Activated CD4-positive, alpha-beta memory T cell treated with anti-CD3 and anti-CD28 coated beads for 36 hours (primary cell): ENCODE measurements around the gene FOXD2. TPM values are rescaled to one million over a fixed set of nuclear protein-coding genes. Genes with fewer than 3 reads are reported as not detected.

ENCODE experiments used
- CTCF ChIA-PET: fragments of 350-600 bp; sonication (Branson Sonifier 250); formaldehyde crosslinking; loops from one replicate; lab custom pipeline; 2021; ENCODE audit warnings: antibody characterized with exemption, inconsistent platforms; lab: Charles Lee
- POLR2A ChIA-PET: fragments of 350-600 bp; sonication (Branson Sonifier 250); formaldehyde crosslinking; loops from one replicate; lab custom pipeline; 2021; ENCODE audit warnings: antibody characterized with exemption; lab: Charles Lee
- DNase-seq: peaks from one replicate; pipeline ENCODE4 v3.0.0-alpha.2; 2020
- H3K27ac Mint-ChIP-seq: one replicate; pipeline ENCODE4 v1.8.0; 2021; ENCODE audit warnings: mixed read lengths
- H3K27me3 Mint-ChIP-seq: one replicate; pipeline ENCODE4 v1.8.0; 2021; ENCODE audit warnings: mixed read lengths
- H3K36me3 Mint-ChIP-seq: one replicate; pipeline ENCODE4 v1.8.0; 2021; ENCODE audit warnings: mixed read lengths
- H3K4me1 Mint-ChIP-seq: one replicate; pipeline ENCODE4 v1.8.0; 2021; ENCODE audit warnings: low read depth, mixed read lengths
- H3K4me3 Mint-ChIP-seq: one replicate; pipeline ENCODE4 v1.8.0; 2021; ENCODE audit warnings: mild to moderate bottlenecking, mixed read lengths
- H3K9me3 Mint-ChIP-seq: one replicate; pipeline ENCODE4 v1.8.0; 2021; ENCODE audit warnings: mixed read lengths
- intact Hi-C: fragments of 100-400 bp; cut with micrococcal nuclease; formaldehyde crosslinking; loops from one replicate; pipeline ENCODE4 v1.15.1; 2023
- total RNA-seq, 2 experiments: library from RNA; stranded (reverse); gene quantifications; one replicate each; pipeline ENCODE4 v1.2.3, GENCODE V29; 2021

Gene FOXD2
- total RNA-seq, 2 experiments from 2014 or later: 0.10 to 0.26 TPM

GRCh38 chr1:47403321-47403910, 34.4 kb upstream of the FOXD2 start:
- Mint-ChIP-seq H3K9me3 (no peaks in the 10 kb centered on the region), H3K36me3 (no peaks in the 10 kb centered on the region), H3K27ac (no peak overlapping the region), H3K27me3 (peaks cover 8% of the 10 kb centered on the region), H3K4me3 (no peak overlapping the region), H3K4me1 (no peaks in the 10 kb centered on the region)
- POLR2A ChIA-PET: no interaction called here
- DNase-seq: no peak
- CTCF ChIA-PET: no interaction called here
- intact Hi-C loops: no loop called here

- Mint-ChIP-seq H3K4me3 (no peak overlapping the region), H3K27ac (no peak overlapping the region)
- CTCF ChIA-PET: interaction anchor here (0.7 to 1.9 kb wide), 2 partner anchors 17 to 23 kb away, joined by 4 to 6 read pairs; no protein-coding TSS in a partner anchor
Measured at GRCh38 chr1:47405697-47406096, 32.1 kb upstream of the FOXD2 start.

GRCh38 chr1:47406966-47407365, 30.9 kb upstream of the FOXD2 start:
- DNase-seq: no peak
- H3K4me1 Mint-ChIP-seq: no peaks in the 10 kb centered on the region
- no peak overlapping the region for H3K27ac Mint-ChIP-seq
- intact Hi-C loops: no loop called here
- ChIA-PET POLR2A (no interaction called here), CTCF (interaction anchor here (1.9 kb wide), 1 partner anchor 18 kb away, joined by 6 read pairs; no protein-coding TSS in a partner anchor)
- no peak overlapping the region for H3K4me3 Mint-ChIP-seq
- peaks cover 6% of the 10 kb centered on the region for H3K27me3 Mint-ChIP-seq
- H3K36me3 Mint-ChIP-seq: no peaks in the 10 kb centered on the region
- H3K9me3 Mint-ChIP-seq: no peaks in the 10 kb centered on the region

More at GRCh38 chr1:47405697-47406096, 32.1 kb upstream of the FOXD2 start:
- H3K4me1 Mint-ChIP-seq: no peaks in the 10 kb centered on the region
- H3K9me3 Mint-ChIP-seq: no peaks in the 10 kb centered on the region
- H3K36me3 Mint-ChIP-seq: no peaks in the 10 kb centered on the region
- intact Hi-C loops: no loop called here
- POLR2A ChIA-PET: no interaction called here
- no peak for DNase-seq
- peaks cover 6% of the 10 kb centered on the region for H3K27me3 Mint-ChIP-seq

DNA sequence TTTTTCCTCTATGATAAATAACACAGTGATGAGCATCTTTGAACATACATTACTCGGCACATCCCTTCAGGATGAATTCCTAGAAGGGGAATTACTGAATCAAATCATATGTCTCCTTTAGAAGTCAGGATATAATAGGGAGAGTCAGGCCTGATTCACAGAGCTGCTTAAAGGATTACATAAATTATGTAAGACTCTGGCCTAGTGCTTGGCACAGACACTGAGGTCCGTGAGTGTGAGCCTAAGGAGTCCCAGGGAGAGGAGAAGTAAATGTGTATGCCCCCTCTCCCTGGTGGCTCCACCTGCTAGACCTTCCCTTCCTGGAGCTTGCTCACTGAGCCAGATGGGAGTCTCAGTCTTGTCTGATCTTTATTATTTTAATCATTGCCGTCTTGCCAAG, 30.4 kb upstream of the FOXD2 start:
- Mint-ChIP-seq H3K4me1 (no peaks in the 10 kb centered on the region), H3K27ac (no peak overlapping the region), H3K36me3 (no peaks in the 10 kb centered on the region), H3K4me3 (no peak overlapping the region), H3K27me3 (peaks cover 6% of the 10 kb centered on the region), H3K9me3 (no peaks in the 10 kb centered on the region)
- intact Hi-C loops: no loop called here
- DNase-seq: no peak
- ChIA-PET CTCF (interaction anchor here (1.5 kb wide), 1 partner anchor 14 kb away, joined by 4 read pairs; no protein-coding TSS in a partner anchor), POLR2A (no interaction called here)

GRCh38 chr1:47409311-47410067, 28.4 kb upstream of the FOXD2 start:
- CTCF ChIA-PET: no interaction called here
- H3K4me3 Mint-ChIP-seq: no peak overlapping the region
- H3K9me3 Mint-ChIP-seq: no peaks in the 10 kb centered on the region
- H3K36me3 Mint-ChIP-seq: no peaks in the 10 kb centered on the region
- intact Hi-C loops: no loop called here
- no peak for DNase-seq
- H3K4me1 Mint-ChIP-seq: no peaks in the 10 kb centered on the region
- H3K27me3 Mint-ChIP-seq: peaks cover 7% of the 10 kb centered on the region
- POLR2A ChIA-PET: no interaction called here
- no peak overlapping the region for H3K27ac Mint-ChIP-seq

DNA sequence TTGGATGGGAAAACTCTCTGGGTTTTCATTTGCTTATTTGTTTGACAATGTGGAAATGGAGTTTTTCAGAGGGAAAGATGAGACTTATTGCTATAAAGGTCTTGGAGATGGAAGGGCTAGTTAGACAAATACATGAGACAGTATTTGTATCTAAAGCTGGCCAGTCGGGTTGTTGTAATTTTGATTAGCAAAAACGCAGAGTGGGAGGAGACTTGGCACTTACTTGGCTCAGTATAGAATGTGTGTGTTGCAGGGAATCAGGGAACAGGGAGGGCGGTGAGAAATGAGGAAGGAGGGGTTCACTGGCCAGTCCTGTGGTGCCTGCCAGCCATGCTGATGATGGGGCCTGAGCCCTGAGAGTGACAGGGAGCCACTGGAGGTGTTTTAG, 27.8 kb upstream of the FOXD2 start:
- ChIA-PET CTCF (no interaction called here), POLR2A (no interaction called here)
- H3K27ac Mint-ChIP-seq: no peak overlapping the region
- no peaks in the 10 kb centered on the region for H3K4me1 Mint-ChIP-seq
- DNase-seq: no peak
- H3K36me3 Mint-ChIP-seq: no peaks in the 10 kb centered on the region
- peaks cover 7% of the 10 kb centered on the region for H3K27me3 Mint-ChIP-seq
- intact Hi-C loops: no loop called here
- no peak overlapping the region for H3K4me3 Mint-ChIP-seq
- H3K9me3 Mint-ChIP-seq: no peaks in the 10 kb centered on the region

GRCh38 chr1:47411436-47411835, 26.4 kb upstream of the FOXD2 start:
- Mint-ChIP-seq H3K4me1 (no peaks in the 10 kb centered on the region), H3K27me3 (peaks cover 15% of the 10 kb centered on the region), H3K4me3 (no peak overlapping the region), H3K27ac (no peak overlapping the region), H3K9me3 (no peaks in the 10 kb centered on the region), H3K36me3 (no peaks in the 10 kb centered on the region)
- intact Hi-C loops: no loop called here
- CTCF ChIA-PET: interaction anchor here (0.6 kb wide), 1 partner anchor 47 kb away, joined by 3 read pairs; no protein-coding TSS in a partner anchor
- POLR2A ChIA-PET: no interaction called here
- no peak for DNase-seq

DNA sequence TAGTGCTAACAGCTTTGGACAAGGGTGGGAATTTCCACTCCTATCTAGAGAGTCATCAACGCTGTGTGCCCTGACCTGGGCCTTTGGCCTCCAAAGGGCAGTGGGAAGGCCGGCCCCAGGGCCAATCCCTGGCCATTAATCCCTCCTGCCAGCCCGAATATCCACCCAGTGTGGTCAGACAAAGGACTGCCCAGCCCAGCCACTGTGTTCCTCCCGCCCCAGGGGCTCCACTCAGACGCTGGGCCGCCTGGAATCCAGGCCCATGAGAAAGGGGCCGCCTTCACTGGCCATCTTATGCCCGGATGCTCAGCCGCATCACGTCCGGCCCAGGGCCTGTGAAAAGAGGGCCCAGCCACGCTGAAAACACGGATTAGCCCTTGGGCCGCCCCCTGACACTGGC, 25.4 kb upstream of the FOXD2 start:
- CTCF ChIA-PET: interaction anchor here (1.0 to 1.8 kb wide), 2 partner anchors 11 to 24 kb away, joined by 3 to 6 read pairs; no protein-coding TSS in a partner anchor
- Mint-ChIP-seq H3K27me3 (peaks cover 20% of the 10 kb centered on the region), H3K36me3 (no peaks in the 10 kb centered on the region), H3K27ac (no peak overlapping the region), H3K4me1 (no peaks in the 10 kb centered on the region), H3K4me3 (no peak overlapping the region), H3K9me3 (no peaks in the 10 kb centered on the region)
- POLR2A ChIA-PET: no interaction called here
- intact Hi-C loops: no loop called here
- no peak for DNase-seq

- intact Hi-C loops: no loop called here
Measured at GRCh38 chr1:47415728-47416318, 22.0 kb upstream of the FOXD2 start, which contains the start of gene FOXE3. Gene FOXE3, plus strand, starts transcription at chr1:47416285. Its CDS starts 31 bp downstream, at chr1:47416316.

GRCh38 chr1:47416319-47417169, 21.3 kb upstream of the FOXD2 start:
- ChIA-PET POLR2A (no interaction called here), CTCF (interaction anchor here (0.7 to 0.9 kb wide), 2 partner anchors 20 to 21 kb away, joined by 4 to 5 read pairs; partner anchors contain the start of gene FOXD2)
- H3K36me3 Mint-ChIP-seq: no peaks in the 10 kb centered on the region
- no peaks in the 10 kb centered on the region for H3K9me3 Mint-ChIP-seq
- peak; percentile 22 for DNase-seq
- intact Hi-C loops: no loop called here
- H3K4me1 Mint-ChIP-seq: peaks cover 2% of the 10 kb centered on the region
- H3K4me3 Mint-ChIP-seq: peak overlapping the region; percentile 48
- peaks cover 30% of the 10 kb centered on the region for H3K27me3 Mint-ChIP-seq
- H3K27ac Mint-ChIP-seq: no peak overlapping the region

More at GRCh38 chr1:47415728-47416318, 22.0 kb upstream of the FOXD2 start, which contains the start of gene FOXE3:
- H3K4me1 Mint-ChIP-seq: peaks cover 2% of the 10 kb centered on the region
- CTCF ChIA-PET: interaction anchor here (0.7 to 1.9 kb wide), 4 partner anchors 10 to 26 kb away, joined by 3 to 10 read pairs (median 7); partner anchors contain the start of gene FOXD2
- no peak within 1 kb of the TSS for H3K27ac Mint-ChIP-seq
- peak within 1 kb of the TSS; percentile 48 for H3K4me3 Mint-ChIP-seq
- no peaks in the 10 kb centered on the region for H3K36me3 Mint-ChIP-seq
- no peak for DNase-seq
- peaks cover 30% of the 10 kb centered on the region for H3K27me3 Mint-ChIP-seq
- H3K9me3 Mint-ChIP-seq: no peaks in the 10 kb centered on the region
- POLR2A ChIA-PET: interaction anchor here (0.6 kb wide), 1 partner anchor 125 kb away, joined by 3 read pairs; no protein-coding TSS in a partner anchor
